Right kidney (tissue), 1 donor: ENCODE results near the gene ARID5B.

ENCODE experiments used
- DNase-seq: peaks from one replicate; pipeline ENCODE4 v3.0.0-alpha.2; 2016

ARID5B gene

GRCh38 chr10:62052276-62052675, 150.8 kb downstream of the ARID5B start:
- no peak for DNase-seq

GRCh38 chr10:62053860-62054259, 152.4 kb downstream of the ARID5B start:
- DNase-seq: no peak

GRCh38 chr10:62054408-62054807, 152.9 kb downstream of the ARID5B start:
- DNase-seq: no peak

GRCh38 chr10:62054830-62055229, 153.3 kb downstream of the ARID5B start:
- no peak for DNase-seq

- DNase-seq: no peak
These were observed 154.7 kb downstream of the ARID5B start for GRCh38 chr10:62056219-62056618.

- DNase-seq: no peak
These were observed 155.2 kb downstream of the ARID5B start for GRCh38 chr10:62056698-62057097.

- DNase-seq: no peak
These were observed 155.9 kb downstream of the ARID5B start for GRCh38 chr10:62057359-62057758.

- DNase-seq: no peak
These were observed 156.4 kb downstream of the ARID5B start for GRCh38 chr10:62057850-62058249.

- no peak for DNase-seq
These were observed 157.0 kb downstream of the ARID5B start for GRCh38 chr10:62058476-62058875.

- no peak for DNase-seq
These were observed 157.4 kb downstream of the ARID5B start for GRCh38 chr10:62058896-62059216.

GRCh38 chr10:62059217-62059920, 157.9 kb downstream of the ARID5B start:
- no peak for DNase-seq

GRCh38 chr10:62062028-62062427, 160.5 kb downstream of the ARID5B start:
- no peak for DNase-seq

GRCh38 chr10:62062752-62063512, 161.4 kb downstream of the ARID5B start:
- DNase-seq: no peak

GRCh38 chr10:62063795-62064472, 162.4 kb downstream of the ARID5B start:
- DNase-seq: no peak

- DNase-seq: no peak
These were observed 166.1 kb downstream of the ARID5B start for GRCh38 chr10:62067560-62067959.

- no peak for DNase-seq
These were observed 167.0 kb downstream of the ARID5B start for GRCh38 chr10:62068464-62068863.

GRCh38 chr10:62069452-62070178, 168.1 kb downstream of the ARID5B start:
- DNase-seq: no peak

- DNase-seq: no peak
These were observed 170.4 kb downstream of the ARID5B start for GRCh38 chr10:62071846-62072281.

GRCh38 chr10:62072901-62073300, 171.4 kb downstream of the ARID5B start:
- no peak for DNase-seq

- no peak for DNase-seq
These were observed 171.9 kb downstream of the ARID5B start for GRCh38 chr10:62073429-62073828.

- no peak for DNase-seq
These were observed 173.9 kb downstream of the ARID5B start for GRCh38 chr10:62075414-62075813.

- no peak for DNase-seq
These were observed 174.4 kb downstream of the ARID5B start for GRCh38 chr10:62075912-62076311.

GRCh38 chr10:62076891-62077290, 175.4 kb downstream of the ARID5B start:
- DNase-seq: no peak
